Heart left ventricle (tissue), 16 donors: ENCODE results near the gene COX6A2. TPM values are rescaled to one million over a fixed set of nuclear protein-coding genes. Genes with fewer than 3 reads are reported as not detected.
A peak's percentile ranks its signal among the peaks of the same experiment; 100 is the strongest.

ENCODE experiments used
- ATAC-seq, 4 donors: fragments of 200-7000 bp; cut with Tn5 transposase; one replicate each; pipeline ENCODE4 v1.9.1; 2020 to 2022; ENCODE audit warnings: moderate library complexity in 4 of 4, mild to moderate bottlenecking in 3 of 4, moderate number of reproducible peaks in 1 of 4
- DNase-seq, 5 donors: peaks; one replicate each; pipeline ENCODE4 v3.0.0-alpha.2; 2020
- H3K27ac ChIP-seq, 12 donors: fragments of 200-600 bp; sonication (generic) in 4 of 12; one replicate each; pipeline versions ENCODE4 v1.5.0 to v1.8.0; 2016 to 2022; ENCODE audit warnings: mild to moderate bottlenecking in 2 of 12
- H3K27me3 ChIP-seq, 9 donors: fragments of 200-600 bp; sonication (generic) in 2 of 9; one replicate each; pipeline versions ENCODE4 v1.5.1 to v1.8.0; 2016 to 2022; ENCODE audit warnings: mild to moderate bottlenecking in 3 of 9
- H3K36me3 ChIP-seq, 9 donors: fragments of 200-600 bp; sonication (generic) in 2 of 9; one replicate each; pipeline versions ENCODE4 v1.5.0 to v1.8.0; 2018 to 2022; ENCODE audit warnings: mild to moderate bottlenecking in 2 of 9
- H3K4me1 ChIP-seq, 12 donors: fragments of 200-600 bp; sonication (generic) in 4 of 12; one replicate each; pipeline versions ENCODE4 v1.5.0 to v1.8.0; 2016 to 2022; ENCODE audit warnings: mild to moderate bottlenecking in 3 of 12
- H3K4me3 ChIP-seq, 12 donors: fragments of 200-600 bp; sonication (generic) in 4 of 12; one replicate each; pipeline versions ENCODE4 v1.5.0 to v1.8.0; 2017 to 2022; ENCODE audit warnings: mild to moderate bottlenecking in 9 of 12, moderate library complexity in 4 of 12
- H3K9me3 ChIP-seq, 12 donors: fragments of 200-600 bp; sonication (generic) in 4 of 12; one replicate each; pipeline versions ENCODE4 v1.5.0 to v1.8.0; 2016 to 2022; ENCODE audit warnings: mild to moderate bottlenecking in 1 of 12
- POLR2A ChIP-seq, 2 donors: fragments of 450-650 bp; IDR thresholded peaks; one replicate each; pipeline ENCODE4 v1.6.1; 2017; ENCODE audit warnings: antibody characterized with exemption in 2 of 2, mild to moderate bottlenecking in 2 of 2, moderate library complexity in 2 of 2
- WGBS, 4 donors: extraction: QIAGEN DNeasy Blood & Tissue Kit in 2 of 4; methylation state at CpG; one replicate each; pipeline versions ENCODE4 v1.1.5 to v1.1.7; 2013 to 2018; 5-methylcytosine and 5-hydroxymethylcytosine counted together
- intact Hi-C, 10 donors: fragments of 100-400 bp; cut with DNase I; formaldehyde crosslinking; loops; one replicate each; pipeline versions ENCODE4 v1.11.1 to v1.14.2; 2022
- polyA plus RNA-seq, 2 donors: library from polyadenylated mRNA; stranded (reverse); fragments of 200-250 nt; gene quantifications; one replicate each; pipeline ENCODE4 v1.2.3, GENCODE V29; 2013
- total RNA-seq, 9 donors: library from RNA; depleted of rRNA in 2 of 9; stranded (reverse); fragments of >200 nt in 2 of 9; fragmentation: NEBNext Ultra II Directional in 3 of 9; extraction: Animal tissue kit (Norgen Biotek cat#: 25700) in 3 of 9; gene quantifications; one replicate each; pipeline versions ENCODE4 v1.1.0 to v1.2.4, GENCODE V29; 2016 to 2023
- TF ChIP-seq, protein P1 (sequence below), 12 donors: fragments of 200-600 bp; sonication (generic) in 4 of 12; IDR thresholded peaks; one replicate each; pipeline versions ENCODE4 v1.5.0 to v1.8.0; 2018 to 2022; ENCODE audit warnings: antibody characterized with exemption in 12 of 12, mild to moderate bottlenecking in 5 of 12
- donor health status: ischemic (EF 13 %, LVEDD 7.1; RV severe dilation, severe dysfunction).
- donor health status: healthy with polysubstance abuse.
- donor health status: DM: no; HTN: yes; CAD: no.
- donor health status: DM: no; HTN: no; CAD: no.
- donor health status: ischemic (EF 25% LVEDD 6.9; RV normal size, moderate dysfunction).
- donor health status: ischemic (EF 25% LVEDD 5.7; RV mildly dilated, moderate dysfunction).
- donor health status: healthy.
- donor health status: DM: yes; HTN: yes; CAD: no.
- donor health status: ischemic (EF 35%, LVEDD 5.7; RV mildly dilated, moderate dysfunction).
- donor health status: nonischemic (EF 11% LVEDD 7.7; RV severe dilation, severe dysfunction).
- donor health status: DM: yes; HTN: yes; CAD: no.
- donor health status: PGD.
- donor health status: ischemic (EF 29% LVEDD 5.4; RV normal size, mild dysfunction).
- donor health status: nonischemic (EF 23%, LVEDD 6.1; RV moderate dilation, normal function).

Gene COX6A2
- total and polyA plus RNA-seq, 11 donors = 393 to 10,029 (median 1,151) TPM

DNA sequence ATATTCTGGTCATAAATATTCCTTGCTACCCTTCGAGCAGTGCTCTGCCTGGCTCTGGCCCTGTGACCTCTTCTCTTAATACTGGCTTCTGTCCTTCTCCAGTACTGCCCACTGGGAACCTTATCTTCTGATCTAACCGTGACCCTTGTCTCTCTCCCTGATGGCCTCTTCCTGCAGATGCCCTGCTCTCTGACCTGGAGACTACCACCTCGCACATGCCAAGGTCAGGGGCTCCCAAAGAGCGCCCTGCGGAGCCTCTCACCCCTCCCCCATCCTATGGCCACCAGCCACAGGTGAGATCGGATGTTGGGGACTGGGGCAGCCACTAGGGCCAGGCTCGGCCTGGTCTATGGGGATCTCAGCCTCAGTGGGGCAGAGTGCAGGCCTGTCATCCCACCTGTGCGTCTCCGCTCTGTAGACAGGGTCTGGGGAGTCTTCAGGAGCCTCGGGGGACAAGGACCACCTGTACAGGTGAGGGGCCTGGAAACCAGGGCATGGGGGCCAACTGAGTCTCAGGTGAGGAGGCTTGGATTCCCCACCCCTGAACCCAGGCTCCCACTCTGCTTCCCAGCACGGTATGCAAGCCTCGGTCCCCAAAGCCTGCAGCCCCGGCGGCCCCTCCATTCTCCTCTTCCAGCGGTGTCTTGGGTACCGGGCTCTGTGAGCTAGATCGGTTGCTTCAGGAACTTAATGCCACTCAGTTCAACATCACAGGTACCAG, 45.3 kb upstream of the COX6A2 start:
- 79 to 85% (median 81%) methylated on average over 14 to 17 of the region's 17 CpGs for WGBS, 4 donors
- Histone ChIP-seq H3K36me3 (peaks cover 0 to 50% (median 39%) of the 10 kb centered on the region in 9 donors), H3K27ac (peak overlapping the region in 5 of 12 donors; percentile 79 to 97 (median 95)), H3K4me3 (peak overlapping the region in 6 of 12 donors; percentile 56 to 86 (median 74)), H3K27me3 (peaks cover 0 to 2% (median 0%) of the 10 kb centered on the region in 9 donors), H3K9me3 (no peaks in the 10 kb centered on the region), H3K4me1 (peaks cover 0 to 31% (median 14%) of the 10 kb centered on the region in 12 donors)
- intact Hi-C loops = loop anchor here in 4 of 10 donors (2.0 to 5.0 kb wide), 3 partner anchors 15 to 35 kb away; partner anchors contain the start of genes RUSF1 (in 3 of the 4) and ARMC5 (in 1 of the 4)
- TF ChIP-seq, protein P1, sequence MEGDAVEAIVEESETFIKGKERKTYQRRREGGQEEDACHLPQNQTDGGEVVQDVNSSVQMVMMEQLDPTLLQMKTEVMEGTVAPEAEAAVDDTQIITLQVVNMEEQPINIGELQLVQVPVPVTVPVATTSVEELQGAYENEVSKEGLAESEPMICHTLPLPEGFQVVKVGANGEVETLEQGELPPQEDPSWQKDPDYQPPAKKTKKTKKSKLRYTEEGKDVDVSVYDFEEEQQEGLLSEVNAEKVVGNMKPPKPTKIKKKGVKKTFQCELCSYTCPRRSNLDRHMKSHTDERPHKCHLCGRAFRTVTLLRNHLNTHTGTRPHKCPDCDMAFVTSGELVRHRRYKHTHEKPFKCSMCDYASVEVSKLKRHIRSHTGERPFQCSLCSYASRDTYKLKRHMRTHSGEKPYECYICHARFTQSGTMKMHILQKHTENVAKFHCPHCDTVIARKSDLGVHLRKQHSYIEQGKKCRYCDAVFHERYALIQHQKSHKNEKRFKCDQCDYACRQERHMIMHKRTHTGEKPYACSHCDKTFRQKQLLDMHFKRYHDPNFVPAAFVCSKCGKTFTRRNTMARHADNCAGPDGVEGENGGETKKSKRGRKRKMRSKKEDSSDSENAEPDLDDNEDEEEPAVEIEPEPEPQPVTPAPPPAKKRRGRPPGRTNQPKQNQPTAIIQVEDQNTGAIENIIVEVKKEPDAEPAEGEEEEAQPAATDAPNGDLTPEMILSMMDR (IDR thresholded peaks at IDR 0.05) = no peak
- no peak for TF ChIP-seq POLR2A (IDR thresholded peaks at IDR 0.05)
- ATAC-seq (no peak), DNase-seq (no peak)

DNA sequence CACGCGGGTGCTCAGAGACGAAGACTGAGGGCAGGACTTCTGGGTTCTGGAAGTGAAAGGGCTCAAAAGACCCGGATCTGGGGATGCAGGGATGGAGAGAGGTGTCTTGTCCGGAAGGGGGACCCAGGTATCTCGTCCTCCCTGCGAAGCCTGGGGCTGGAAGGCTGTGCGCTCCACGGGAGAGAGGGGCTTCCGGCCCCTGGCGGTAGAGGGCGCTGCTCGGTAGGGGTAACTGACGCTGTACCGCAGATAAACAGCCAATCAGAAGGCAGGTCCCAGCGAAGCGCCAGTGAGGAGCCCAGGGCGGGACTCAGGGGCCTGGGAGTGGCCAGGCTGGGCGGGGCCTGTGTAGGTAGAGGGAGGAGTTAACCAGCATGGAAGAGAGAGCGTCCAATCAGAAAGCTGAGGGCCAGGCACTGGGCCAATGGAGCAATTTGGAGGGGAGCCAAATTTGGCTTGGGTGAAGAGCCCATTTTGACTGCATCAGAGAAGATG, 44.6 kb upstream of the COX6A2 start:
- H3K4me3 ChIP-seq = peak overlapping the region; percentile 45 to 86 (median 68)
- peaks cover 0 to 31% (median 14%) of the 10 kb centered on the region in 12 donors for H3K4me1 ChIP-seq
- H3K27ac ChIP-seq = peak overlapping the region; percentile 75 to 97 (median 90)
- 20 to 22% (median 21%) methylated on average over 13 to 20 of the region's 20 CpGs for WGBS, 4 donors
- TF ChIP-seq POLR2A (IDR thresholded peaks at IDR 0.05) = peak in 1 of 2 donors; percentile 24
- TF ChIP-seq, protein P1 (IDR thresholded peaks at IDR 0.05) = peak; percentile 48 to 92 (median 65)
- intact Hi-C loops = loop anchor here in 4 of 10 donors (2.0 to 5.0 kb wide), 3 partner anchors 14 to 36 kb away; partner anchors contain the start of genes RUSF1 (in 3 of the 4) and ARMC5 (in 1 of the 4)
- DNase-seq (peak; percentile 90 to 94 (median 92)), ATAC-seq (peak; percentile 88 to 94 (median 91))
- H3K9me3 ChIP-seq = no peaks in the 10 kb centered on the region
- H3K36me3 ChIP-seq = peaks cover 0 to 44% (median 35%) of the 10 kb centered on the region in 9 donors
- H3K27me3 ChIP-seq = peaks cover 0 to 2% (median 0%) of the 10 kb centered on the region in 9 donors

DNA sequence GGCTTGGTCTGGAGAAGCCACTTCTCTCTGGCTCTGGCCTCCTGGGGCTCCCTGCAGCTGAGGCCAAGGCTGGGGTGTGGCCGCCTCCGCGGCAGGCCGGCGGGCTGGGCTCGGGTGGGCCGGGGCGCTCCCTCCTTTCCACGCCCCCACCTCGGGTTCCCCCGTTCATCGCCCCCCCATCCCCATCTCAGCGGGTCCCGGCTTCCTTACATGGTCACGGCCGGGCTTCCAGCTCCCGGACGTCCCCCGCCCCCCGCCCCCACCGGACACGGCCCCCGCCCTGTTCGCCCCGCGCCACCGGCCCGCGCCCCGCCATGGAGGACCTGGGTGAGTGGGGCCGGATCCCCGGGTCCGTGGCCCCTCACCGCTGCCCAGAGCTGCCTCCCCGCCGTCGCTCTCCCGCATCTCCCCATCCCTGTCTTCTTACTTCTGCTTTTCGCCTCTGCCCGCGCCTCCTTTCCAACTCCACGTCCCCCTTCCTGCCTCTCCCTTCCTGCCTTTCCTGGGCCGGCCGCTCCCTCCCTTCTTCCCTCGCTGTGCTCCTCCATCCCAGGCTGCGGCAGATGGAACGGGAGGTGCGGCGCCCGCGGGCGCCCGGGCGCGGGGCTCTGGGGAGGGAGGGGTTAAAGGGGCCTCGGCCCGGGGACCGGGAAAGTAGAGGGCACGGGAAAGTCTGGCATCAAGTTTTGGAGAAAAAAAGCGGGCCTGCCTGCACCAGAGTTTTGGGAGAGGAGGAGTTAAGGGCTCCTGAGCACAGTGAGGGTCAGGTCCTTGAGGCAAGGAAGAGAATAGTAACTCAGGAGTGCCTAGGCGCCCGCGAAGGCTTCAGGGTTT, 43.9 kb upstream of the COX6A2 start, which contains the start of gene TGFB1I1:
TGFB1I1 (plus strand) TSS at position 278 of the 834 bp plus-strand sequence; CDS start at position 315, 37 bp downstream.
- Histone ChIP-seq H3K36me3 (peaks cover 0 to 40% (median 30%) of the 10 kb centered on the region in 9 donors), H3K27me3 (peaks cover 0 to 2% (median 0%) of the 10 kb centered on the region in 9 donors), H3K27ac (peak within 1 kb of the TSS; percentile 75 to 97 (median 90)), H3K9me3 (no peaks in the 10 kb centered on the region), H3K4me3 (peak within 1 kb of the TSS; percentile 45 to 86 (median 68)), H3K4me1 (peaks cover 0 to 31% (median 14%) of the 10 kb centered on the region in 12 donors)
- 1 to 2% (median 1%) methylated on average over 43 to 63 of the region's 63 CpGs for WGBS, 4 donors
- peak; percentile 21 to 74 (median 67) for ATAC-seq
- DNase-seq = peak; percentile 80 to 89 (median 86)
- no peak for TF ChIP-seq POLR2A (IDR thresholded peaks at IDR 0.05)
- TF ChIP-seq, protein P1 (IDR thresholded peaks at IDR 0.05) = no peak
- intact Hi-C loops = loop anchor here in 4 of 10 donors (1.0 to 5.0 kb wide), 4 partner anchors 12 to 37 kb away; partner anchors contain the start of genes RUSF1 (in 3 of the 4) and ARMC5 (in 1 of the 4)
